GM23338 (cell line): ENCODE results near the gene WBP2NL. TPM values are rescaled to one million over a fixed set of nuclear protein-coding genes. Genes with fewer than 3 reads are reported as not detected.

Source experiments
- ATAC-seq: fragments of 200-7000 bp; cut with Tn5 transposase; 3 replicates; pipeline ENCODE4 v1.9.1; 2020
- DNase-seq: peaks from one replicate; pipeline ENCODE4 v3.0.0-alpha.2; 2015; ENCODE audit warnings: low spot score
- H2AFZ ChIP-seq: fragments of 200-600 bp; sonication (generic); 2 replicates; pipeline ENCODE4 v1.8.0; 2016; ENCODE audit warnings: antibody characterized with exemption, mild to moderate bottlenecking, moderate library complexity
- H3F3A ChIP-seq: fragments of 200-600 bp; sonication (generic); replicated peaks from 2 replicates; pipeline ENCODE4 v1.8.0; 2017; ENCODE audit warnings: antibody characterized with exemption, mixed run types, low read depth
- H3K27ac ChIP-seq: fragments of 200-600 bp; sonication (generic); 2 replicates; pipeline ENCODE4 v1.6.1; 2016; ENCODE audit warnings: low read depth
- H3K27me3 ChIP-seq: fragments of 200-600 bp; sonication (generic); 2 replicates; pipeline ENCODE4 v1.8.0; 2016; ENCODE audit warnings: mild to moderate bottlenecking, mixed run types, moderate library complexity; ENCODE audit not compliant: insufficient read depth
- H3K36me3 ChIP-seq: fragments of 200-600 bp; sonication (generic); 2 replicates; pipeline ENCODE4 v1.8.0; 2016; ENCODE audit warnings: mild to moderate bottlenecking; ENCODE audit not compliant: insufficient read depth
- H3K4me1 ChIP-seq: fragments of 200-600 bp; sonication (generic); 2 replicates; pipeline ENCODE4 v1.8.0; 2016; ENCODE audit warnings: mild to moderate bottlenecking, moderate library complexity; ENCODE audit not compliant: insufficient read depth
- H3K4me2 ChIP-seq: fragments of 200-600 bp; sonication (generic); 2 replicates; pipeline ENCODE4 v1.7.1; 2017; ENCODE audit warnings: mixed run types
- H3K4me3 ChIP-seq: fragments of 200-600 bp; sonication (generic); 2 replicates; pipeline ENCODE4 v1.6.1; 2016; ENCODE audit warnings: mixed run types
- H3K79me2 ChIP-seq: fragments of 200-600 bp; sonication (generic); replicated peaks from 2 replicates; pipeline ENCODE4 v1.8.0; 2017; ENCODE audit warnings: mild to moderate bottlenecking; ENCODE audit not compliant: insufficient read depth
- H3K9me2 ChIP-seq: fragments of 200-600 bp; sonication (generic); 2 replicates; pipeline ENCODE4 v1.8.0; 2017; ENCODE audit not compliant: insufficient read depth
- H4K20me1 ChIP-seq: fragments of 200-600 bp; sonication (generic); replicated peaks from 2 replicates; pipeline ENCODE4 v1.8.0; 2017; ENCODE audit warnings: mild to moderate bottlenecking; ENCODE audit not compliant: insufficient read depth
- H3K27ac Mint-ChIP-seq: 2 replicates; pipeline ENCODE4 v1.8.0; 2020; ENCODE audit warnings: inconsistent platforms, mild to moderate bottlenecking, moderate library complexity, mixed read lengths
- H3K27me3 Mint-ChIP-seq: 3 replicates; pipeline ENCODE4 v1.8.0; 2022; ENCODE audit warnings: low read depth, mild to moderate bottlenecking, moderate library complexity, mixed read lengths, inconsistent platforms; ENCODE audit not compliant: insufficient read depth, poor library complexity
- H3K36me3 Mint-ChIP-seq: 3 replicates; pipeline ENCODE4 v1.8.0; 2021; ENCODE audit warnings: low read depth, mild to moderate bottlenecking, inconsistent platforms, moderate library complexity, mixed read lengths
- H3K4me1 Mint-ChIP-seq: 3 replicates; pipeline ENCODE4 v1.8.0; 2020; ENCODE audit warnings: mild to moderate bottlenecking, inconsistent platforms, mixed read lengths
- H3K4me3 Mint-ChIP-seq: 3 replicates; pipeline ENCODE4 v1.8.0; 2021; ENCODE audit warnings: moderate library complexity, mild to moderate bottlenecking, inconsistent platforms, mixed read lengths
- H3K9me3 Mint-ChIP-seq: 3 replicates; pipeline ENCODE4 v1.8.0; 2020; ENCODE audit warnings: moderate library complexity, mild to moderate bottlenecking, inconsistent platforms, mixed read lengths
- CREB1 ChIP-seq: fragments of 250-450 bp; sonication (Bioruptor Pico); IDR thresholded peaks from 2 replicates; pipeline ENCODE4 v1.5.0; 2020; ENCODE audit warnings: low read depth, mild to moderate bottlenecking, moderate library complexity
- CTCF ChIP-seq, 2 experiments: fragments of 200-600 bp in 1 of 2; sonication (generic) in 1 of 2; conservative IDR thresholded peaks; 2 replicates each; pipeline versions ENCODE4 v1.5.1 to v1.6.1; 2016 to 2017; ENCODE audit warnings: antibody characterized with exemption in 2 of 2, low read depth in 2 of 2, mild to moderate bottlenecking in 2 of 2, moderate library complexity in 1 of 2
- EZH2 ChIP-seq: fragments of 200-600 bp; sonication (generic); IDR thresholded peaks from one replicate; pipeline ENCODE4 v1.8.0; 2017; ENCODE audit warnings: antibody characterized with exemption, mild to moderate bottlenecking, low read depth; ENCODE audit not compliant: unreplicated experiment
- EZH2phosphoT487 ChIP-seq: fragments of 200-600 bp; sonication (generic); IDR thresholded peaks from one replicate; pipeline ENCODE4 v1.8.1; 2018; ENCODE audit warnings: antibody characterized with exemption; ENCODE audit not compliant: unreplicated experiment
- JUNB ChIP-seq: IDR thresholded peaks from one replicate; pipeline ENCODE4 v1.6.1; 2016; ENCODE audit warnings: antibody characterized with exemption; ENCODE audit not compliant: unreplicated experiment
- NANOG ChIP-seq: IDR thresholded peaks from 2 replicates; pipeline ENCODE4 v1.6.1; 2016; ENCODE audit warnings: antibody characterized with exemption, borderline replicate concordance
- POLR2AphosphoS5 ChIP-seq: IDR thresholded peaks from 2 replicates; pipeline ENCODE4 v1.6.1; 2016; ENCODE audit warnings: antibody characterized with exemption, low read depth
- REST ChIP-seq: IDR thresholded peaks from one replicate; pipeline ENCODE4 v1.6.1; 2018; ENCODE audit warnings: antibody characterized with exemption; ENCODE audit not compliant: unreplicated experiment
- STAT1 ChIP-seq: IDR thresholded peaks from one replicate; pipeline ENCODE4 v1.6.1; 2016; ENCODE audit warnings: antibody characterized with exemption; ENCODE audit not compliant: unreplicated experiment
- ZNF114 ChIP-seq: fragments of 250-450 bp; sonication (Bioruptor Pico); IDR thresholded peaks from 2 replicates; pipeline ENCODE4 v1.5.0; 2020; ENCODE audit warnings: mild to moderate bottlenecking, moderate library complexity
- ZNF331 ChIP-seq: fragments of 250-450 bp; sonication (Bioruptor Pico); IDR thresholded peaks from 2 replicates; pipeline ENCODE4 v1.5.0; 2020; ENCODE audit warnings: low read depth, mild to moderate bottlenecking, moderate library complexity
- ZNF462 ChIP-seq: fragments of 250-450 bp; sonication (Bioruptor Pico); IDR thresholded peaks from 2 replicates; pipeline ENCODE4 v1.5.0; 2020; ENCODE audit warnings: mild to moderate bottlenecking, moderate library complexity
- polyA plus RNA-seq: library from polyadenylated mRNA; unstranded; fragments of >200 nt; fragmentation: Nextera tagmentation; extraction: Ambion mirVana; gene quantifications from 2 replicates; pipeline ENCODE4 v1.2.1, GENCODE V29; 2016
- total RNA-seq: library from RNA; depleted of rRNA; stranded (reverse); fragments of >200 nt; shearing (Covaris generic); gene quantifications from 2 replicates; pipeline ENCODE4 v1.2.3, GENCODE V29; 2014
- TF ChIP-seq, protein P1 (sequence below): IDR thresholded peaks from 2 replicates; pipeline ENCODE4 v1.6.1; 2016; ENCODE audit warnings: antibody characterized with exemption

WBP2NL gene
- total and polyA plus RNA-seq, 2 experiments from 2014 or later, result 0.14 TPM; not detected in 1

- Histone ChIP-seq H3K4me1 (no peaks in the 10 kb centered on the region), H3K4me3 (no peak overlapping the region), H3K27me3 (no peaks in the 10 kb centered on the region), H3K36me3 (no peaks in the 10 kb centered on the region), H3K4me2 (no peak overlapping the region), H3F3A (no peaks in the 10 kb centered on the region), H2AFZ (no peak overlapping the region), H3K27ac (no peak overlapping the region), H3K79me2 (no peaks in the 10 kb centered on the region), H4K20me1 (no peaks in the 10 kb centered on the region; the same call in 1 of the 2 replicates), H3K9me2 (no peaks in the 10 kb centered on the region)
- TF ChIP-seq NANOG, result no peak
- no peak for TF ChIP-seq REST
- no peak for TF ChIP-seq CREB1
- TF ChIP-seq POLR2AphosphoS5, result no peak
- TF ChIP-seq STAT1, result no peak
- TF ChIP-seq CTCF (conservative IDR thresholded peaks at IDR 0.05; ENCODE audit: low read depth in 2 of 2), result no peak
- TF ChIP-seq JUNB, result no peak
- no peak for TF ChIP-seq ZNF462 (CRISPR knock-in tag)
- no peak for TF ChIP-seq EZH2phosphoT487
- TF ChIP-seq EZH2, result no peak
- no peak for TF ChIP-seq ZNF331
- TF ChIP-seq, protein P1, sequence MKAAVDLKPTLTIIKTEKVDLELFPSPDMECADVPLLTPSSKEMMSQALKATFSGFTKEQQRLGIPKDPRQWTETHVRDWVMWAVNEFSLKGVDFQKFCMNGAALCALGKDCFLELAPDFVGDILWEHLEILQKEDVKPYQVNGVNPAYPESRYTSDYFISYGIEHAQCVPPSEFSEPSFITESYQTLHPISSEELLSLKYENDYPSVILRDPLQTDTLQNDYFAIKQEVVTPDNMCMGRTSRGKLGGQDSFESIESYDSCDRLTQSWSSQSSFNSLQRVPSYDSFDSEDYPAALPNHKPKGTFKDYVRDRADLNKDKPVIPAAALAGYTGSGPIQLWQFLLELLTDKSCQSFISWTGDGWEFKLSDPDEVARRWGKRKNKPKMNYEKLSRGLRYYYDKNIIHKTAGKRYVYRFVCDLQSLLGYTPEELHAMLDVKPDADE, result no peak
- TF ChIP-seq ZNF114, result no peak
- H3K4me3 Mint-ChIP-seq, result no peak overlapping the region
- peaks cover 10% of the 10 kb centered on the region for H3K36me3 Mint-ChIP-seq
- H3K9me3 Mint-ChIP-seq, result no peaks in the 10 kb centered on the region
- no peak overlapping the region for H3K27ac Mint-ChIP-seq
- H3K27me3 Mint-ChIP-seq, result peaks cover 1% of the 10 kb centered on the region
- DNase-seq (no peak), ATAC-seq (no peak)
- H3K4me1 Mint-ChIP-seq, result peaks cover 8% of the 10 kb centered on the region; the same call in 2 of the 3 replicates
These were observed 3.4 kb upstream of the WBP2NL start for GRCh38 chr22:41995211-41995610.
